Hepatocyte (in vitro differentiated cells): ENCODE measurements around the gene ZBTB42. TPM values are rescaled to one million over a fixed set of nuclear protein-coding genes. Genes with fewer than 3 reads are reported as not detected.

Experiments used
- DNase-seq: peaks from one replicate; pipeline ENCODE4 v3.0.0-alpha.2; 2016; ENCODE audit warnings: low spot score
- H2AFZ ChIP-seq: fragments of 200-600 bp; sonication (generic); 2 replicates; pipeline ENCODE4 v1.6.0; 2016; ENCODE audit warnings: antibody characterized with exemption, mild to moderate bottlenecking
- H3K27ac ChIP-seq: fragments of 200-600 bp; sonication (generic); 2 replicates; pipeline ENCODE4 v1.5.1; 2016; ENCODE audit warnings: mild to moderate bottlenecking
- H3K27me3 ChIP-seq: fragments of 200-600 bp; sonication (generic); 2 replicates; pipeline ENCODE4 v1.6.1; 2016
- H3K36me3 ChIP-seq: fragments of 200-600 bp; sonication (generic); replicated peaks from 2 replicates; pipeline ENCODE4 v1.5.1; 2016; ENCODE audit warnings: low read depth; ENCODE audit not compliant: insufficient read depth
- H3K4me1 ChIP-seq: fragments of 200-600 bp; sonication (generic); 2 replicates; pipeline ENCODE4 v1.5.1; 2016; ENCODE audit warnings: mild to moderate bottlenecking, moderate library complexity; ENCODE audit not compliant: insufficient read depth
- H3K4me2 ChIP-seq: fragments of 200-600 bp; sonication (generic); 2 replicates; pipeline ENCODE4 v1.6.0; 2016
- H3K4me3 ChIP-seq: fragments of 200-600 bp; sonication (generic); 2 replicates; pipeline ENCODE4 v1.5.1; 2016; ENCODE audit warnings: mild to moderate bottlenecking
- H3K79me2 ChIP-seq: fragments of 200-600 bp; sonication (generic); 2 replicates; pipeline ENCODE4 v1.6.0; 2017; ENCODE audit warnings: mild to moderate bottlenecking
- H3K9me2 ChIP-seq: fragments of 200-600 bp; sonication (generic); replicated peaks from 2 replicates; pipeline ENCODE4 v1.6.0; 2017; ENCODE audit warnings: mild to moderate bottlenecking; ENCODE audit not compliant: insufficient read depth
- H3K9me3 ChIP-seq: fragments of 200-600 bp; sonication (generic); 2 replicates; pipeline ENCODE4 v1.5.1; 2016; ENCODE audit warnings: low read depth, mild to moderate bottlenecking
- H4K20me1 ChIP-seq: fragments of 200-600 bp; sonication (generic); 2 replicates; pipeline ENCODE4 v1.6.0; 2016; ENCODE audit warnings: mild to moderate bottlenecking; ENCODE audit not compliant: insufficient read depth, poor library complexity, severe bottlenecking
- EZH2 ChIP-seq: fragments of 200-600 bp; sonication (generic); IDR thresholded peaks from 2 replicates; pipeline ENCODE4 v1.6.1; 2016; ENCODE audit warnings: antibody characterized with exemption, mild to moderate bottlenecking, borderline replicate concordance
- EZH2phosphoT487 ChIP-seq: fragments of 200-600 bp; sonication (generic); IDR thresholded peaks from one replicate; pipeline ENCODE4 v1.6.1; 2018; ENCODE audit warnings: antibody characterized with exemption, mild to moderate bottlenecking, low read depth, moderate library complexity; ENCODE audit not compliant: unreplicated experiment, severe bottlenecking
- WGBS: methylation state at CpG from one replicate; pipeline ENCODE4 v1.1.6; 2016; ENCODE audit warnings: low lambda C conversion rate; ENCODE audit errors: missing lambda C conversion rate; 5-methylcytosine and 5-hydroxymethylcytosine counted together
- polyA plus RNA-seq: library from polyadenylated mRNA; unstranded; fragments of >200 nt; fragmentation: Nextera tagmentation; extraction: Ambion mirVana; gene quantifications from 2 replicates; pipeline ENCODE4 v1.2.1, GENCODE V29; 2016
- total RNA-seq: library from RNA; depleted of rRNA; stranded (reverse); fragments of >200 nt; gene quantifications from 2 replicates; pipeline ENCODE4 v1.2.3, GENCODE V29; 2014
- TF ChIP-seq, protein P1 (sequence below): fragments of 200-600 bp; sonication (generic); IDR thresholded peaks from 2 replicates; pipeline ENCODE4 v1.5.1; 2016; ENCODE audit warnings: antibody characterized with exemption, mild to moderate bottlenecking; ENCODE audit not compliant: poor library complexity

Gene ZBTB42
- total and polyA plus RNA-seq, 2 experiments from 2014 or later = 3.6 to 8.6 TPM

DNA sequence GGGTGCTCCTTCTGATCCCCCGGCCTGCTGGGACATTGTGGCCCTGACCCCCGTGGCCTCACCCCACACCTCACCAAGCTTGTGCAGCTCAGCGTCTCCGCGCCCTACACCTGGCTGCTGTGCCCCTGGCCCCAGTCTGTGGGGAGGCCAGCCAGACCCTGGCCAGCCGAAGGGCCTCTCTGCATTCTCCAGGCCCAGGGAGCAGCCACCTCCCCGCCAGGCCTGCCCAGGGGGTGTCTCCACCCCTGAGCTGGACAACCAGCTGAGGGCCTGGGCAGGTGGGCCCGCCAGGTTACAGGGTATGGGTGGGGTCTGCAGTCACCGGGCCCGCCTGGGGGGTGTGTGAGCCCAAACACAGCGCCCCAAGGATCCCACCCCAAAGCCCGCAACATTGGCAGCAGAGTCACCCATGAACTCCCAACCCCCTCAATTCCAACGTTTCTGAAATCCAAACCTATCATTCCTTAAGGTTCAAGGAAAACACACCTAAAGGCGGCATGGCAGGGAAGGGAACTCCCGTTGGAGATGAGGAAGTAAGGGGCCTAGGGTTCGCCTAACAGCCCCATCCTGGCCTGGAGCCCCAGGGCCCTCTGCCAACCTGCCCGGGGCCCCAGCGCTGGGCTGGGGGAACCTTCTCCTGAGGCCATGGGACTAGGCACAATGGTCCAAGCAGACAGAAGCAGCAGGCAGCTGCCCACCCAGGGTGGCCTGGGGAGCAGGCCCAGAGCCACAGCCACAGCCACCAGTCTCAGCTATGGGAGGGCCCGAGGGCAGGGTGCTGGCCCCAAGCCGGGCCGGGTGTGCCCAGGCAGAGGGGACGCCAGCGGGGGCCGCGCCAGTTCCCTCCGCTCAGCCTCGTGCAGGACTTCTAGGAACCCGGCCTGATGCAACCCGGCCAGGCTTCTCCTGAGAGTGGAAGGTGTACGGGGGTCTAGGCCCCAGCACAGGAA, 13.9 kb upstream of the ZBTB42 start:
- no peak for DNase-seq
- TF ChIP-seq EZH2 (no peak), EZH2phosphoT487 (no peak)
- TF ChIP-seq, protein P1, sequence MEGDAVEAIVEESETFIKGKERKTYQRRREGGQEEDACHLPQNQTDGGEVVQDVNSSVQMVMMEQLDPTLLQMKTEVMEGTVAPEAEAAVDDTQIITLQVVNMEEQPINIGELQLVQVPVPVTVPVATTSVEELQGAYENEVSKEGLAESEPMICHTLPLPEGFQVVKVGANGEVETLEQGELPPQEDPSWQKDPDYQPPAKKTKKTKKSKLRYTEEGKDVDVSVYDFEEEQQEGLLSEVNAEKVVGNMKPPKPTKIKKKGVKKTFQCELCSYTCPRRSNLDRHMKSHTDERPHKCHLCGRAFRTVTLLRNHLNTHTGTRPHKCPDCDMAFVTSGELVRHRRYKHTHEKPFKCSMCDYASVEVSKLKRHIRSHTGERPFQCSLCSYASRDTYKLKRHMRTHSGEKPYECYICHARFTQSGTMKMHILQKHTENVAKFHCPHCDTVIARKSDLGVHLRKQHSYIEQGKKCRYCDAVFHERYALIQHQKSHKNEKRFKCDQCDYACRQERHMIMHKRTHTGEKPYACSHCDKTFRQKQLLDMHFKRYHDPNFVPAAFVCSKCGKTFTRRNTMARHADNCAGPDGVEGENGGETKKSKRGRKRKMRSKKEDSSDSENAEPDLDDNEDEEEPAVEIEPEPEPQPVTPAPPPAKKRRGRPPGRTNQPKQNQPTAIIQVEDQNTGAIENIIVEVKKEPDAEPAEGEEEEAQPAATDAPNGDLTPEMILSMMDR = no peak
- Histone ChIP-seq H3K9me3 (no peaks in the 10 kb centered on the region), H4K20me1 (peaks cover 62% of the 10 kb centered on the region), H3K4me2 (no peak overlapping the region), H3K79me2 (peaks cover 66% of the 10 kb centered on the region), H3K27ac (no peak overlapping the region), H3K4me1 (no peaks in the 10 kb centered on the region), H3K27me3 (no peaks in the 10 kb centered on the region), H3K4me3 (no peak overlapping the region), H3K36me3 (no peaks in the 10 kb centered on the region), H3K9me2 (no peaks in the 10 kb centered on the region), H2AFZ (no peak overlapping the region)
- 95% methylated on average over 29 of the region's 30 CpGs for WGBS

DNA sequence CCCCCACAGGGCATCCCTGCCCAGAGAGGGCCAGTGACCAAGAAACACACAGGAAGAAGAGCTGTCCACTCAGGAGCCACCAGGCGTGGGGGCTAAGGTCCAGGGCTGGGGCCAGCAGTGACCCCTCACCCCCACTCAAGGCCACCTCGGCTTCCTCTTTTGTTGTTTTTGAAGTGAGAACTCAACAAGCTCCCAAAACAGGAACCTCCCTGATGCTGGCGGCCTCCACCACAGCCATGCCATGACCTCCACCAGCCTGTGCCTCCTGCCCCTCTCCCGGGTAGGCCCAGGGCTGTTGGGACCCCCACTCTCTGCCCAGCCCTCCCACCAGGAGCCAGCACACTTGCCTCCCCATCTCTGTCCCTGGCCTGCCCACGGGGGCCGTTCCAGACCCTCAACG, 13.2 kb upstream of the ZBTB42 start:
- Histone ChIP-seq H3K27ac (no peak overlapping the region), H3K9me2 (no peaks in the 10 kb centered on the region), H3K27me3 (no peaks in the 10 kb centered on the region), H3K4me2 (no peak overlapping the region), H3K79me2 (peaks cover 73% of the 10 kb centered on the region), H3K36me3 (no peaks in the 10 kb centered on the region), H4K20me1 (peaks cover 69% of the 10 kb centered on the region), H2AFZ (no peak overlapping the region), H3K9me3 (no peaks in the 10 kb centered on the region), H3K4me1 (peaks cover 4% of the 10 kb centered on the region), H3K4me3 (no peak overlapping the region)
- 94% methylated on average over 7 of the region's 7 CpGs for WGBS
- DNase-seq = no peak
- TF ChIP-seq EZH2 = no peak
- no peak for TF ChIP-seq EZH2phosphoT487
- TF ChIP-seq, protein P1 = no peak

DNA sequence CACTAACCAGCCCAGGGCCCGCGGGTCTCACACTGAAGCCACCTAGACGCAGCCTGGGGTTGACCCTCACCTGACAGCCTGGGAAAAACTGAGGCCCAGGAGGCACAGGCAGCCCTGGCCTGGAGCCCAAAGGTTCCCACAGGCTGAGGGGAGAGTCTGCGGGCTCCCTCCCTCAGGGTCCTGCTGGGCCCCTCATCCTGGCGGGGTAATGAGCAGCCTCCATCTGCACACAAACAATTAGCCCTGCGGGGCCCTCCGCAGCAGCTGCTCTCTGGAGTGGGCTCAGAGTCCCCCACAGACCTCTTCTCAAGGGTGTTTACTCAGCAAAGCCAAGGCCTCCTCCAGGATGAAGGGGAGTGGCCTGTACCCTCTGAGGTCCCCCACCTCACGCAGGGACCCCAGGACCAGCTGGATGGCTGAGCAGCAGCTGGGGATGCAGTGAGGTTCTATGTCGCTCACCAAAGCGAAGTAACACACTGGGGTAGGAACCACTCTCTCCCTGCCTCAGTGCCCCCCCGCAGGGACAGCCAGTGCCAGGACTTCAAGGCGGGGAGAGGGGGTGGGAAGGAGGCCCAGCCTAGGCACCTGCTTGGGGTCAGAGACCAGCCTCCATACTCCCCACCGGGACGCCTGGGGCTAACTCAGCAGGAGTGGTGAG, 12.6 kb upstream of the ZBTB42 start:
- Histone ChIP-seq H3K4me1 (peaks cover 9% of the 10 kb centered on the region), H3K4me2 (no peak overlapping the region), H3K27ac (no peak overlapping the region), H4K20me1 (peaks cover 75% of the 10 kb centered on the region), H3K9me3 (no peaks in the 10 kb centered on the region), H3K4me3 (no peak overlapping the region), H3K9me2 (no peaks in the 10 kb centered on the region), H3K79me2 (peaks cover 79% of the 10 kb centered on the region), H3K36me3 (no peaks in the 10 kb centered on the region), H2AFZ (no peak overlapping the region), H3K27me3 (no peaks in the 10 kb centered on the region)
- DNase-seq = no peak
- WGBS = 95% methylated on average over 14 of the region's 14 CpGs
- no peak for TF ChIP-seq EZH2phosphoT487
- TF ChIP-seq, protein P1 = no peak
- no peak for TF ChIP-seq EZH2
